ENCODE results near the gene NRG3. TPM values are rescaled to one million over a fixed set of nuclear protein-coding genes. Genes with fewer than 3 reads are reported as not detected.

The NRG3 gene
- total RNA-seq, 1 experiment from 2014 or later = 0.66 TPM

GRCh38 chr10:81863771-81864170, 11.2 kb upstream of the NRG3 start:
- Mint-ChIP-seq H3K4me1 (ENCODE audit: low read depth, unreplicated experiment) (no peaks in the 10 kb centered on the region), H3K27ac (ENCODE audit: unreplicated experiment) (no peak overlapping the region), H3K36me3 (ENCODE audit: insufficient read depth, unreplicated experiment) (no peaks in the 10 kb centered on the region), H3K4me3 (ENCODE audit: unreplicated experiment) (no peak overlapping the region), H3K9me3 (ENCODE audit: unreplicated experiment) (no peaks in the 10 kb centered on the region), H3K27me3 (ENCODE audit: insufficient read depth, unreplicated experiment) (no peaks in the 10 kb centered on the region)
- no peaks in the 10 kb centered on the region for H3K9me3 ChIP-seq
- no TSS peak for BruUV-seq (replicated peaks)
- no peak overlapping the region for H3K4me3 ChIP-seq (ENCODE audit: low read depth, low read length)
- no peaks in the 10 kb centered on the region for H3K36me3 ChIP-seq (ENCODE audit: control insufficient read depth, insufficient read depth, low read length)
- no peak for TF ChIP-seq CTCF (IDR thresholded peaks at IDR 0.05; ENCODE audit: insufficient read depth in 1 of 2, low read depth in 1 of 2, low read length in 1 of 2, severe bottlenecking in 1 of 2, unreplicated experiment in 1 of 2)
- ChIA-PET POLR2A (no interaction called here), CTCF (no interaction called here)
- no peak for DNase-seq
- H3K4me1 ChIP-seq = no peaks in the 10 kb centered on the region
- H3K27me3 ChIP-seq (replicated peaks; ENCODE audit: control insufficient read depth, insufficient read depth, low read length) = no peaks in the 10 kb centered on the region
- intact Hi-C loops (cut with micrococcal nuclease; ENCODE audit: unreplicated experiment) = no loop called here

- H3K36me3 ChIP-seq (ENCODE audit: control insufficient read depth, insufficient read depth, low read length) = no peaks in the 10 kb centered on the region
- H3K27me3 Mint-ChIP-seq (ENCODE audit: insufficient read depth, unreplicated experiment) = no peaks in the 10 kb centered on the region
- no peak overlapping the region for H3K27ac Mint-ChIP-seq (ENCODE audit: unreplicated experiment)
- intact Hi-C loops (cut with micrococcal nuclease; ENCODE audit: unreplicated experiment) = no loop called here
- no peak overlapping the region for H3K4me3 Mint-ChIP-seq (ENCODE audit: unreplicated experiment)
- H3K4me1 Mint-ChIP-seq (ENCODE audit: low read depth, unreplicated experiment) = no peaks in the 10 kb centered on the region
- TF ChIP-seq CTCF (IDR thresholded peaks at IDR 0.05; ENCODE audit: insufficient read depth in 1 of 2, low read depth in 1 of 2, low read length in 1 of 2, severe bottlenecking in 1 of 2, unreplicated experiment in 1 of 2) = no peak
- H3K36me3 Mint-ChIP-seq (ENCODE audit: insufficient read depth, unreplicated experiment) = no peaks in the 10 kb centered on the region
- H3K9me3 Mint-ChIP-seq (ENCODE audit: unreplicated experiment) = no peaks in the 10 kb centered on the region
- ChIA-PET CTCF (no interaction called here), POLR2A (no interaction called here)
- no peak for DNase-seq
- BruUV-seq (replicated peaks) = no TSS peak
- no peaks in the 10 kb centered on the region for H3K27me3 ChIP-seq (replicated peaks; ENCODE audit: control insufficient read depth, insufficient read depth, low read length)
- H3K4me1 ChIP-seq = no peaks in the 10 kb centered on the region
- H3K4me3 ChIP-seq (ENCODE audit: low read depth, low read length) = no peak overlapping the region
- H3K9me3 ChIP-seq = no peaks in the 10 kb centered on the region
These were observed 9.4 kb upstream of the NRG3 start for GRCh38 chr10:81865581-81865980.

GRCh38 chr10:81866753-81867152, 8.2 kb upstream of the NRG3 start:
- Histone ChIP-seq H3K4me3 (ENCODE audit: low read depth, low read length) (no peak overlapping the region), H3K4me1 (no peaks in the 10 kb centered on the region), H3K27me3 (replicated peaks; ENCODE audit: control insufficient read depth, insufficient read depth, low read length) (no peaks in the 10 kb centered on the region), H3K36me3 (ENCODE audit: control insufficient read depth, insufficient read depth, low read length) (no peaks in the 10 kb centered on the region), H3K9me3 (no peaks in the 10 kb centered on the region)
- no peak for DNase-seq
- POLR2A ChIA-PET = no interaction called here
- Mint-ChIP-seq H3K9me3 (ENCODE audit: unreplicated experiment) (no peaks in the 10 kb centered on the region), H3K4me1 (ENCODE audit: low read depth, unreplicated experiment) (no peaks in the 10 kb centered on the region), H3K4me3 (ENCODE audit: unreplicated experiment) (no peak overlapping the region), H3K36me3 (ENCODE audit: insufficient read depth, unreplicated experiment) (no peaks in the 10 kb centered on the region), H3K27me3 (ENCODE audit: insufficient read depth, unreplicated experiment) (no peaks in the 10 kb centered on the region), H3K27ac (ENCODE audit: unreplicated experiment) (no peak overlapping the region)
- no peak for TF ChIP-seq CTCF (IDR thresholded peaks at IDR 0.05; ENCODE audit: insufficient read depth in 1 of 2, low read depth in 1 of 2, low read length in 1 of 2, severe bottlenecking in 1 of 2, unreplicated experiment in 1 of 2)
- intact Hi-C loops (cut with micrococcal nuclease; ENCODE audit: unreplicated experiment) = no loop called here
- BruUV-seq (replicated peaks) = no TSS peak
- CTCF ChIA-PET = no interaction called here

Data from Caco-2 (cell line).